Osteoblast (primary cell): Measurements from ENCODE around the gene TADA2B. TPM values are rescaled to one million over a fixed set of nuclear protein-coding genes. Genes with fewer than 3 reads are reported as not detected.
A peak's percentile ranks its signal among the peaks of the same experiment; 100 is the strongest.

Experiments used
- DNase-seq: peaks from one replicate; pipeline ENCODE4 v3.0.0; 2011; ENCODE audit warnings: low spot score, mixed read lengths; ENCODE audit not compliant: insufficient read length; ENCODE audit errors: missing footprints
- H2AFZ ChIP-seq: 2 replicates; pipeline ENCODE4 v1.6.0; 2011; ENCODE audit warnings: mild to moderate bottlenecking, low read length
- H3K27ac ChIP-seq: 2 replicates; pipeline ENCODE4 v1.5.1; 2011; ENCODE audit warnings: mild to moderate bottlenecking, low read depth, low read length, moderate library complexity
- H3K27me3 ChIP-seq: 2 replicates; pipeline ENCODE4 v1.6.0; 2012; ENCODE audit warnings: mild to moderate bottlenecking, control low read depth, inconsistent platforms, low read length, moderate library complexity; ENCODE audit not compliant: insufficient read depth
- H3K36me3 ChIP-seq: 2 replicates; pipeline ENCODE4 v1.5.1; 2011; ENCODE audit warnings: mild to moderate bottlenecking, low read length, control low read depth, moderate library complexity; ENCODE audit not compliant: insufficient read depth
- H3K4me1 ChIP-seq: 2 replicates; pipeline ENCODE4 v1.5.1; 2011; ENCODE audit warnings: mild to moderate bottlenecking, low read length, control low read depth, moderate library complexity; ENCODE audit not compliant: insufficient read depth
- H3K4me2 ChIP-seq: 2 replicates; pipeline ENCODE4 v1.6.0; 2011; ENCODE audit warnings: mild to moderate bottlenecking, low read length; ENCODE audit not compliant: insufficient read depth
- H3K4me3 ChIP-seq: fragments of 200-600 bp; sonication (generic); 3 replicates; pipeline ENCODE4 v1.5.1; 2012; ENCODE audit warnings: mild to moderate bottlenecking, low read length, inconsistent platforms; ENCODE audit not compliant: insufficient read depth
- H3K79me2 ChIP-seq: 2 replicates; pipeline ENCODE4 v1.6.0; 2012; ENCODE audit warnings: mild to moderate bottlenecking, low read length, control low read depth, inconsistent platforms; ENCODE audit not compliant: insufficient read depth
- H3K9me3 ChIP-seq: 2 replicates; pipeline ENCODE4 v1.5.1; 2011; ENCODE audit warnings: low read depth, low read length, control low read depth
- H4K20me1 ChIP-seq: 2 replicates; pipeline ENCODE4 v1.6.0; 2012; ENCODE audit warnings: mild to moderate bottlenecking, low read length, control low read depth; ENCODE audit not compliant: insufficient read depth
- CTCF ChIP-seq: IDR thresholded peaks from 2 replicates; pipeline ENCODE4 v1.5.1; 2011; ENCODE audit warnings: mild to moderate bottlenecking, low read depth, low read length, moderate library complexity; ENCODE audit errors: extremely low read depth
- total RNA-seq: library from RNA; depleted of rRNA; stranded (reverse); fragments of >200 nt; gene quantifications from 2 replicates; pipeline ENCODE4 v1.2.3, GENCODE V29; 2012

Gene TADA2B
- total RNA-seq: 12.7 and 13.0 TPM in 2 replicates

- DNase-seq: peak; percentile 97
- peaks cover 24% of the 10 kb centered on the region for H3K4me1 ChIP-seq
- H3K79me2 ChIP-seq: peaks cover 53% of the 10 kb centered on the region
Measured at GRCh38 chr4:7043284-7044136, at the start of gene TADA2B. Gene TADA2B (plus strand): TSS chr4:7043372. CDS start chr4:7043580, 208 bp downstream.

GRCh38 chr4:6996481-6996880 lies 46.7 kb upstream of the TADA2B start:
- H3K79me2 ChIP-seq: peaks cover 18% of the 10 kb centered on the region
- peaks cover 54% of the 10 kb centered on the region for H3K36me3 ChIP-seq
- no peaks in the 10 kb centered on the region for H3K27me3 ChIP-seq
- no peak for TF ChIP-seq CTCF
- no peak overlapping the region for H3K4me3 ChIP-seq
- no peak overlapping the region for H3K4me2 ChIP-seq
- no peak overlapping the region for H2AFZ ChIP-seq
- H3K4me1 ChIP-seq: peaks cover 14% of the 10 kb centered on the region
- no peak for DNase-seq
- H3K27ac ChIP-seq: no peak overlapping the region
- H3K9me3 ChIP-seq: no peaks in the 10 kb centered on the region
- H4K20me1 ChIP-seq: peaks cover 22% of the 10 kb centered on the region

More at GRCh38 chr4:7043284-7044136, at the start of gene TADA2B:
- peaks cover 45% of the 10 kb centered on the region for H4K20me1 ChIP-seq
- H3K4me2 ChIP-seq: peak within 1 kb of the TSS; percentile 99
- peak within 1 kb of the TSS; percentile 83 for H3K27ac ChIP-seq
- no peaks in the 10 kb centered on the region for H3K36me3 ChIP-seq
- TF ChIP-seq CTCF: no peak
- peak within 1 kb of the TSS; percentile 86 for H2AFZ ChIP-seq
- H3K27me3 ChIP-seq: no peaks in the 10 kb centered on the region
- H3K4me3 ChIP-seq: peak within 1 kb of the TSS; percentile 91
- H3K9me3 ChIP-seq: no peaks in the 10 kb centered on the region

- peak; percentile 52 for DNase-seq
- H3K27ac ChIP-seq: no peak overlapping the region
- peaks cover 7% of the 10 kb centered on the region for H4K20me1 ChIP-seq
- H3K4me2 ChIP-seq: no peak overlapping the region
- no peak for TF ChIP-seq CTCF
- H3K79me2 ChIP-seq: no peaks in the 10 kb centered on the region
- no peak overlapping the region for H2AFZ ChIP-seq
- H3K36me3 ChIP-seq: peaks cover 55% of the 10 kb centered on the region
- no peaks in the 10 kb centered on the region for H3K4me1 ChIP-seq
- no peaks in the 10 kb centered on the region for H3K27me3 ChIP-seq
- no peaks in the 10 kb centered on the region for H3K9me3 ChIP-seq
- no peak overlapping the region for H3K4me3 ChIP-seq
Measured at GRCh38 chr4:6999172-7000086, 43.7 kb upstream of the TADA2B start.
